VCaP (cell line): Measurements from ENCODE around the gene TGFB1I1.
"Not testable (repeated sequence)": the region's sequence is repeated elsewhere in the genome, so short reads cannot be mapped to it uniquely, and the experiment has no call there.

Experiments used
- H3K27ac ChIP-seq: fragments of 450-650 bp; 2 replicates; pipeline ENCODE4 v1.5.1; 2017
- CTCF ChIP-seq: fragments of 450-650 bp; conservative IDR thresholded peaks from 2 replicates; pipeline ENCODE4 v1.5.1; 2017; ENCODE audit warnings: mild to moderate bottlenecking, moderate library complexity

Gene TGFB1I1

GRCh38 chr16:31440516-31441184 is 31.3 kb upstream of the TGFB1I1 start:
- no peak overlapping the region for H3K27ac ChIP-seq
- TF ChIP-seq CTCF: no peak

- no peak for TF ChIP-seq CTCF
- H3K27ac ChIP-seq: no peak overlapping the region
These were observed 30.0 kb upstream of the TGFB1I1 start for GRCh38 chr16:31441956-31442355.

- H3K27ac ChIP-seq: not testable (repeated sequence)
These were observed 26.0 kb upstream of the TGFB1I1 start for GRCh38 chr16:31445931-31446330.

- TF ChIP-seq CTCF: no peak
- peak overlapping the region; percentile 62 for H3K27ac ChIP-seq
These were observed 20.8 kb upstream of the TGFB1I1 start for GRCh38 chr16:31451201-31451600.

- TF ChIP-seq CTCF: peak; percentile 72
- peak overlapping the region; percentile 62 for H3K27ac ChIP-seq
These were observed 20.1 kb upstream of the TGFB1I1 start for GRCh38 chr16:31451681-31452351.

GRCh38 chr16:31452631-31453106 is 19.3 kb upstream of the TGFB1I1 start:
- peak overlapping the region; percentile 62; the same call in 1 of the 2 replicates for H3K27ac ChIP-seq
- no peak for TF ChIP-seq CTCF

GRCh38 chr16:31453255-31454204 is 18.4 kb upstream of the TGFB1I1 start:
- H3K27ac ChIP-seq: no peak overlapping the region
- no peak for TF ChIP-seq CTCF
